ENCODE results near the gene NR5A1. TPM values are rescaled to one million over a fixed set of nuclear protein-coding genes. Genes with fewer than 3 reads are reported as not detected.

The NR5A1 gene
- total RNA-seq, 1 donor from 2014 or later, result 1.0 TPM

DNA sequence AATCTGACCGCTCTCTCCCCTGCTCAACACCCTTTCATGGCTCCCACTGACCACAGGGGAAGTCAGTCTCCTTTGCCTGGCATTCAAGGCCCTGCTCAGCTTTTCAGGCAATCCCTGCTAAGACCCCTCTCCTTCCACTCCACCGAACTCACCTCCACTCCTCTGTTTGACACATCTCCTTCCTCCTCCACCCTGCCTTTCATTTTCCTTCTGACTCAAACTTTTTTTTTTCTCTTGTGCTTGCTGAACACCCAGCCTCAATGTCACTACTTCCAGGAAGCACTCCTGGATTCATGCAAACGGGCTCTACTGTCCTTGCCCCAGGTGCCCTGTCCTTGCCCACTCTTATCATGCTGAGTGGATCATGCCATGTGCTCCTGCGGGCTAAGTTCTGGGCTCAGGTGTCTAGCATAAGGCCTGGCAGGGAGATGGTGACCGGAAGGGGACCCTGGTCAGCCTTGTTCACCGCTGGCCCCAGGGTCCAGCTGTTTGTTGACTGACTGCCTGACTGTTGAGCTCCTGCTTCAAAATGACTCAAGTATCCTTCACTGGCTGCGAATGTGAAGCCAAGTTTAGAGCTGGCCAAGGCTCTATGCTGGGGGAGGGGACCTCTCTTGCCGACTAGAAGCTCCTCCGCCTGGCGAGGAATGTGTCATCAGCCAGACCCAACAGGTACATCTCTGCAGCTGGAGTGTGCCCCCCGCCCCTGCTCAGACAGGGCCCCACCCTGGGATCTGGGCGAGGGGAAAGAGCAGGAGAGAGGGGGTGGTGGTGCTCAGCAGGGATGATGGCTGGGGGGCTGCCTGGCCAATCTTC, 6.2 kb downstream of the NR5A1 start:
- no peak overlapping the region for H3K4me2 ChIP-seq
- no peaks in the 10 kb centered on the region for H3K36me3 Mint-ChIP-seq
- H3K9me3 ChIP-seq (ENCODE audit: low read depth), result no peaks in the 10 kb centered on the region
- no peaks in the 10 kb centered on the region for H3K9me3 Mint-ChIP-seq
- no peaks in the 10 kb centered on the region for H3K79me2 ChIP-seq (ENCODE audit: low read depth)
- H2AFZ ChIP-seq (replicated peaks), result no peak overlapping the region
- TF ChIP-seq EZH2phosphoT487 (IDR thresholded peaks at IDR 0.05), result no peak
- no peak for TF ChIP-seq CTCF (IDR thresholded peaks at IDR 0.05)
- no peak for TF ChIP-seq EZH2 (IDR thresholded peaks at IDR 0.05)
- H3K27me3 Mint-ChIP-seq (ENCODE audit: insufficient read depth, low read depth), result peaks cover 34% of the 10 kb centered on the region
- no peak overlapping the region for H3K4me3 ChIP-seq
- H3K27ac ChIP-seq, result no peak overlapping the region
- H3K27ac Mint-ChIP-seq, result peak overlapping the region; percentile 1
- H3K4me3 Mint-ChIP-seq, result no peak overlapping the region
- peaks cover 68% of the 10 kb centered on the region for H3K27me3 ChIP-seq
- no peaks in the 10 kb centered on the region for H3K36me3 ChIP-seq
- no peaks in the 10 kb centered on the region for H3K4me1 ChIP-seq
- peaks cover 19% of the 10 kb centered on the region for H3F3A ChIP-seq (ENCODE audit: low read depth)
- DNase-seq (ENCODE audit: low spot score), result no peak
- H3K9ac ChIP-seq, result no peak overlapping the region
- H4K20me1 ChIP-seq (ENCODE audit: low read depth), result no peaks in the 10 kb centered on the region
- H3K4me1 Mint-ChIP-seq, result peaks cover 17% of the 10 kb centered on the region

GRCh38 chr9:124500028-124500795, 7.0 kb downstream of the NR5A1 start:
- H3K4me3 ChIP-seq, result no peak overlapping the region
- no peaks in the 10 kb centered on the region for H3K36me3 ChIP-seq
- no peaks in the 10 kb centered on the region for H3K9me3 ChIP-seq (ENCODE audit: low read depth)
- no peaks in the 10 kb centered on the region for H3K4me1 ChIP-seq
- Mint-ChIP-seq H3K36me3 (no peaks in the 10 kb centered on the region), H3K27me3 (ENCODE audit: insufficient read depth, low read depth) (peaks cover 28% of the 10 kb centered on the region), H3K4me1 (peaks cover 20% of the 10 kb centered on the region), H3K27ac (peak overlapping the region; percentile 1), H3K4me3 (no peak overlapping the region), H3K9me3 (no peaks in the 10 kb centered on the region)
- no peak overlapping the region for H3K4me2 ChIP-seq
- TF ChIP-seq EZH2 (IDR thresholded peaks at IDR 0.05) (no peak), CTCF (IDR thresholded peaks at IDR 0.05) (no peak), EZH2phosphoT487 (IDR thresholded peaks at IDR 0.05) (no peak)
- H3K27me3 ChIP-seq, result peaks cover 60% of the 10 kb centered on the region
- no peak overlapping the region for H2AFZ ChIP-seq (replicated peaks)
- H3K9ac ChIP-seq, result no peak overlapping the region
- DNase-seq (ENCODE audit: low spot score), result no peak
- no peaks in the 10 kb centered on the region for H3K79me2 ChIP-seq (ENCODE audit: low read depth)
- H3F3A ChIP-seq (ENCODE audit: low read depth), result peaks cover 19% of the 10 kb centered on the region
- no peak overlapping the region for H3K27ac ChIP-seq
- H4K20me1 ChIP-seq (ENCODE audit: low read depth), result no peaks in the 10 kb centered on the region

DNA sequence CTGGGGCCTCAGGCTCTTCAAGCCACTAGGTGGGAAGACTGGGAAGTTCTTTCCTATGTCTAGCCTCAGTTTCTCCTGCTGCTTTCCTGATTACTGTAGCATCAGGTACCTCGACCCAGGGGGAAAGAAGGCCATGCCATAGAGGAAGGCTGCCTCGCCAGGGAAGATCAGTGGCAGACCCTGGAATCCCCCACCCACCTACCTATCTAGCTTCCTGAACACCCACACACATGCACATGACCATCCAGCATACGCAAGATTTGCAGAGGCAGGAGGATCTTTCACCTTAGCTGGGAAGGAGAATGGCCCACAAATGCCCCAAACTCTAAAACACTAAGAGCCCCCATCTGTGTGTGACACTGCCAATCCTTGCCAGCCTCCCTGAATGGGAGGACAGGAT, 8.0 kb downstream of the NR5A1 start:
- H3K27me3 Mint-ChIP-seq (ENCODE audit: insufficient read depth, low read depth), result peaks cover 27% of the 10 kb centered on the region
- H3K27me3 ChIP-seq, result peaks cover 50% of the 10 kb centered on the region
- H3K9me3 Mint-ChIP-seq, result no peaks in the 10 kb centered on the region

More for the DNA sequence above, 8.0 kb downstream of the NR5A1 start:
- DNase-seq (ENCODE audit: low spot score), result no peak
- Histone ChIP-seq H3K36me3 (no peaks in the 10 kb centered on the region), H3K9ac (no peak overlapping the region), H3K4me3 (no peak overlapping the region), H3K27ac (no peak overlapping the region), H3K79me2 (ENCODE audit: low read depth) (no peaks in the 10 kb centered on the region), H3K9me3 (ENCODE audit: low read depth) (no peaks in the 10 kb centered on the region), H4K20me1 (ENCODE audit: low read depth) (no peaks in the 10 kb centered on the region), H2AFZ (replicated peaks) (no peak overlapping the region), H3F3A (ENCODE audit: low read depth) (peaks cover 19% of the 10 kb centered on the region), H3K4me1 (no peaks in the 10 kb centered on the region), H3K4me2 (no peak overlapping the region)
- TF ChIP-seq EZH2phosphoT487 (IDR thresholded peaks at IDR 0.05) (no peak), EZH2 (IDR thresholded peaks at IDR 0.05) (no peak), CTCF (IDR thresholded peaks at IDR 0.05) (no peak)
- H3K4me3 Mint-ChIP-seq, result no peak overlapping the region
- H3K27ac Mint-ChIP-seq, result no peak overlapping the region
- no peaks in the 10 kb centered on the region for H3K36me3 Mint-ChIP-seq
- H3K4me1 Mint-ChIP-seq, result peaks cover 20% of the 10 kb centered on the region
